Endometrial microvascular endothelial cells (primary cell): Measurements from ENCODE around the gene CCDC178. TPM values are rescaled to one million over a fixed set of nuclear protein-coding genes. Genes with fewer than 3 reads are reported as not detected.
"Not testable (repeated sequence)": the region's sequence is repeated elsewhere in the genome, so short reads cannot be mapped to it uniquely, and the experiment has no call there.

Experiments used
- in situ Hi-C: cut with HindIII; loops from 2 replicates; pipeline ENCODE4 v1.10.0; 2017; ENCODE audit warnings: low sequenced_read_pairs, low pct_unique_long_range_greater_than_20kb; ENCODE audit errors: inconsistent ontology term
- total RNA-seq: library from RNA; depleted of rRNA; stranded (reverse); fragments of >200 nt; gene quantifications from one replicate; pipeline ENCODE4 v1.2.3, GENCODE V29; 2015; ENCODE audit errors: inconsistent ontology term

Gene CCDC178, protein sequence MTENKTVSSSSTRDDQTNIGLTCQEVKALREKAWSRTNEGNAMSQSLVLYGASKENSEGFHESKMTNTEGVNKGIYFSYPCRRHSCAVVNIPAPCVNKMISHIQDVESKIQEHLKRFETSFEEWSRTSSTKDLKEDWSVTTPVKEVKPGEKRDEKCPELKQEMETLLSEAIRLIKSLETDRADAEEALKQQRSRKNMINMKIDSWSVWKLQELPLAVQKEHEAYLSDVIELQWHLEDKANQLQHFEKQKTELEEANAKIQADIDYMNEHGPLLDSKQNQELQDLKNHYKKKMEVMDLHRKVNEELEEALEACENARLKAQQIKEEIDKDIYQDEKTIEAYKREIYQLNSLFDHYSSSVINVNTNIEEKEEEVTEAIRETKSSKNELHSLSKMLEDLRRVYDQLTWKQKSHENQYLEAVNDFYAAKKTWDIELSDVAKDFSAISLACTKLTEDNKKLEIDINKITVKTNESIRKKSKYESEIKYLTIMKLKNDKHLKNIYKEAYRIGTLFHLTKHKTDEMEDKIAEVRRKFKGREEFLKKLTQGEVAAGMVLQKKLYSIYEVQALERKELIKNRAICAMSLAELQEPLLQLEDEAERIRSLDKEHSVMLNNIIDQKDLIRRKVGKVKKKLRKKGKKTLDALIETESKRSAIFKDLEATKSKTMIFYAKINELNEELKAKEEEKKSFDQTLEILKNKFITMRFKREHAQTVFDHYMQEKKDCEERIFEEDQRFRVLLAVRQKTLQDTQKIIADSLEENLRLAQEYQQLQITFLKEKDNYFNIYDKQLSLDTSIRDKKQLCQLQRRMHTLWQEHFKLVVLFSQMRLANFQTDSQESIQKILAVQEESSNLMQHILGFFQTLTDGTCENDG
- 2.4 TPM for total RNA-seq

DNA sequence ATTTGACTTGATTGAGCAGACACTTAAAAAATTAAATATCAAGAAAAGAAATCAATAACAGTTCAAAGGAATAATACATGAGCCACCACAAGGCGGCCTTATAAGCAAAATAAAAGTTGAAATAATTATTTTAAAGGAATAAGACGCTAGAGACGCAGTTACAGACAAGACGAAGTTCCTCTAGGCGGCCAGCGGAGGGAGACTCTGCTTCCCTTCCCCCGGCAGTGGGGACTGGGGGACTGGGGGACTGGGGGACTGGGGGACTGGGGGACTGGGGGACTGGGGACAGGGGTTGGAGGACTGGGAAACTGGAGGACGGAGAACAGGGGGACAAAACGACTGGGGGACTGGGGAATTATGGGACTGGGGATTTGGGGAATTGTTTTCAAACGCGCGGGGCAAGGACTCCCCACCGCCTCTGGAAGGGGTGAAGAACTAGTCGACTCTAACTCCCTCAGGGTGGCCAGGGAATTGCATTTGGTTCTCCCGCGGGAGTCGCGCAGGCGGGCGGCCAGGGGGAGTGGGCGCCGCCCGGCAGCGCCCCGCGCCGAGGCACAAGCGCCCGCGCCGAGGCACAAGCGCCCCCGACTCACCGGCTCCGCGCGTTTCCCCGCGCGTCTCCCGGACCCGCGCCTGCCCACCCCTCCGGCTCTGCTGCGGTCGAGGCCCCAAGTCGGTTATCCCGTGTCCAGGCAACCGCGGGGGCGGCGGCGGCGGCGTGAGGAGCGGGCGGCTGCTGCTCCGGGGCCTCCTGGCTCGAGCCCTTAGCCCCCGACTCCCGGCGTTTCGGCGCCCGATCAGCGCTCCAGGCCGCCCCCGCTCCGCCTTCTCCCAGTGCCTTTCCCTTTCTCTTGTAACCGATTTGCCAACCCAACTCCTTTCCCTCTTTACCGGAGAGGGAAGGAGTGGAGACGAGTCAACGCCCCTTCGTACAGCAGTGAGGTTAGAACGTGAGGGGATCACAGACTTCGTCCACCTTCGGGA lies at the start of gene CCDC178:
Gene CCDC178, minus strand, starts transcription at position 662 of the 984 bp plus-strand sequence. CDS start 28,633 bp downstream, outside the sequence.
- in situ Hi-C loops = no loop called here

DNA sequence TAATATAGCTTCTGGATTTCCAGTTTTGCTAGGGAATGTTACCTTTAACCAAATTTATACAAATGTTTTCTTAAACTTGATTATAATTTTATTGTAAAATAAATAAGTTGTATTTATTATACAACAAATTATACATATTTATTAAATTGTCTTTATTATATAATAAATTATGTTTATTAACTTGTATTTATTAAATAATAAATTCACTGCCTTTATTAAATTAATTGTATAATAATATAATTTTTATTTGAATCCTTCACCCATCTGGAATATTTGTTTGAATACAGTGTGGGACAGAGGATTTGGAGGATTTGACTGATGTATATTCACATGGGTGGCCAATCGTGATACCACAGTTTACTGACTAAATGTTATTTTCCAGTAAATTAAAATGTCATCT lies 43.4 kb upstream of the CCDC178 start:
- in situ Hi-C loops = no loop called here

DNA sequence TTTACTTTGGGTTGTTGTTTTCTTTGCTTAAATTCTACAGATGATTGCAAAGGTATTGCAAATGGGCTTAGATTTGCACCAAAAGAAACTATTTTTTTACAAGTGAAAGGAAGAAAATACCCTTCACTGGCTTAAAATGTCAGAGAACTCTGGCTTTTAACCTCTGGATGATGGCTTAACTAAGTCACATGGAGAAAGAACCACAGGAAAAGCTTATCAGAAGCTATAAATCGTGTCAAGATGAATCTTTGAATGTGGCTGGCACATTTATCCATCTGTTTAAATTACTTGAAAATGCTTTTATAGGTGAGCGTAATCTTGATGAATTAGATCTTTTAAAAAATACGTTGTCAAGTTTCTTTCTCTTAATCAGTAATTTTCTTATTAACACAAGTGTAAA lies 32.0 kb upstream of the CCDC178 start:
- in situ Hi-C loops = no loop called here

DNA sequence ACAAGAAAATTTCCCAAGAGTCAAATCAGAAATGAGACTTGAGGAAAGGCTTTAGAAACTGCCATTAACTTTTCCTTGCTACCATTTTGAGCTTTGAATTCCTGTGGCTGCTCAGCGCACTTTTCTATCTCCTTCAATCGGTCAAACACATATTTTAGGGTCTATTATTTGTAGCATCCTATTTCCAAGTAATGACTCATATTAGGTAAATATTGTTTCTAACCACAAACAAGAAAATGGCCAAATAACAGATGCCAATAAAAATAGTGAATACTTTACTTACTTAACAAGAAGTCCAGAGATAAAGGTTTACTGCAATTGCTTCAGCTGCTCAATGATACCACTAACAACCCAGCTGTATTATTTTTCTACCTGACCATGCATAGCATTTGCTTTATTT lies 29.7 kb upstream of the CCDC178 start:
- in situ Hi-C loops = no loop called here

DNA sequence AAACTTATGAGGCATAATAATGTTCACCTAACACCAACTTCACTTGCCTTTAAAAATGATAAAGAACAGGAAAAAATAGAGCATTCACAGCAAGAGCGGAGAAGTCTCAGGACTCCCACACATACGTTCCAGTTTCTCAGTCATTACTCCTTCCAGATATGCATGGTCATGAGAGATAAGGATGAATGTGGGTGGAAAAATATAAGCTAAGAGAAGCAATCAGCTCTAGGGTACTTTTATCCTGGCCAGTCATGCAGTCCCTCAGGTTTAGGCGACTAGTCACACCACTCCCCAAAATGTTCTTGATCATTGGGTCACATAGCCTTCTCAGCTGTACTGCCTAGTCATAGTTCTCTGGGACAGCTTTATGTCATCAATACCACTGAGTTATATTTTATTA lies 29.2 kb upstream of the CCDC178 start:
- in situ Hi-C loops = no loop called here

DNA sequence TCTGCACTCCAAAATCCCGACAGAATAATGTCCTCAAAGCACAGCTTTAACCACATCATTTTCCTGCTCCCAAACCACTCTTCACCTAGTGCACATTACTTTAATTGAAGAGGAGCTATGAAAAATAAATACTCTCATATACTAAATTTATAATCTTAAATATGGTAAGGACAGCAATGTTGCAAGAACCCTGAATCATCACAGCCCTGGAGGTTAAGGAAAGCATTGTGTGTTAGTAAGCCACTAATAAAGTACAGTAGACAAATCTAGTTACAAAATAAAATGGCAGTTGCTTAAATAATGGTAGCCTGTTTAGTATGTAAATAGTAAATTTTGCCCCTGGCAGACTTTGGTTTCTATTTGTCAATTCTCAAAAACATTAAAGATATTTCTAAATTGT lies 27.0 kb upstream of the CCDC178 start:
- in situ Hi-C loops = no loop called here

DNA sequence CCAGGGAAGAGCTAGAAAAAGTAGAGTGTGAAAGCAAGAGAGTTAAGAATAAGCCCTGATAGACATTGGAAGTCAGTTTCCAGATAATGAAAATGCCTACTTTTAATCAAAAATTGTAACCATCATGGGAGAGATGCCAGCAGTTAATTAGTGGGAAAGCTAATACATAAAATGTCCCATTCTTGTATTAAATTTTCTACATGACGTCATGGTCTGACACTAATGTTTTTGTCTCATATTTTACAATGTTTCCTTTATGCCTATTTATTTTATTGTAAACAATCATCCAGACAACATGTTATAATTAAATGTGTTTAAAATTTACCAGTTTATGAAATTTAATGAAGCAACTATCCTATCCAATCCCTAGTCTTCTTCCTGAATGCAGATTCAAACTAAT lies 26.3 kb upstream of the CCDC178 start:
- in situ Hi-C loops = no loop called here

DNA sequence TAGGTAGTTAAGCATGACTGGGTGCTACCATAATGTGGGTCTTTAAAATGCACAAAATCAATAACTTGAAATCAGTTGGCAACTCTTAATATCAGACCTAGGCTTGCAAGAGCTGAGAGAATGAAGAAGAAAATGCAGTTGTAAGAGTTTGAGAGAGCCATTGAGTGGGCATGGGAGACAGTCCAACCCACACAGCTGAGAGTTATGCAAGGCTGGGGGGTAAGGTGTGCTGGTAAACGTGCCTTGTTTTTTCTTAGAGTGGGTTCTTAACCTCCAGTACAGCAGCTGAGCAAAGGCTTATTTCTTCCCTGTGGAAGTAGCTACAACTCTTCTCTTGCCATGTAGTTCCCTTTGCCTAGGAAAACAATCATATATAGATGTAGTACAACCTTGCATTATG lies 20.2 kb upstream of the CCDC178 start:
- in situ Hi-C loops = no loop called here

DNA sequence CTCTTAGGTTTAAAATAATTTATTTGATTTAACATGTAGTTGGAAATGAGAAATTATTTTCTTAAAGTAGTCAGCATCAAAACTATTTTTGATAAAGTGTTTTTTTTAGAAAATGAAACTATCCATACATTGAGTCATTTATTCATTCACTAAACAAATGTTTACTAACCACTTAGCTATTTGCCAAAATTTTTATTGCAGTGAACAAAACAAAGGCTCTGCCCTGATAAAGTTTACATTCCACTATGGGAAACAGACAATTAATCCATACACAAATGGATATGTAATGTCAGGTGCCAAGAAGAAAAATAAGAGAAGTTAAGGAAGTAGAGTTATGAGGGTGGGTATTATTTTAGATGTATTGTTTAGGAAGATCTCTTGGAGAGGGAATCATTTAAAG lies 19.1 kb upstream of the CCDC178 start:
- in situ Hi-C loops = no loop called here

DNA sequence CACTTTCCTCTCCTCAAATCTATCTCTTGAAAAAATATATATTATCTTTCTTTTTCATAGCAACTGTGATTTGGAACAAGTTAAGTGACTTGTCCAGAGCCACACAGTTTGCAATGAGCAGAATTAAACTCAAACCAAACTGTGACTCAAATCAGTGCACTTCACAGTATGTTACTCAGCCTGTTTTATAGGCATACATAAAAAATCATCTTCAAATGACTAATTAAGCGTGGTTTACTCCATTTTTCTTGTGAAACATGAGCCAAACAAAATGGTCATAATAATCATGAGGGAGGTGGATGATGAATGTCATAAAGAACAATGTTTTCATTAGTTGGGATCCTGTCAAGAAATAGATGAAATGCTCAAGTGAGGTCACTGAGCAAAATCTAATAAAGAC lies 6.1 kb upstream of the CCDC178 start:
- in situ Hi-C loops = no loop called here

DNA sequence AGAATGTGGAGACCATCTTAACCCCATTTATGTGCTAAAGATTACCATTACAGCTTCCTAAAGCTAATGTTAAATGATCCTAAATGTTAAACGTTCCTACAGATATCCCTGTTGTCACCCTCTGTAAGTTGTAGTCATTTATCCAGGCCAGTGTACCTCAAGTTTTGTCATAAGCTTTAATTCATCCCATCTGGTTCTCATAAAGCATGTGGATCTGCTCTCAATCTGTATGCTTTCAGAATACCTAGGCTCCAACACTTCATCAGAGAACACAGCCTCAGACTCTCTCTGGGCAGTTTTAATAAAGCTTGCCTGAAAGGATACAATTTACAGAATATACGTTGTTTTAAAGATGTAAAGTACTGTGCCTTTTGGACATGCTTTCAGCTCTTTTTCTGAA lies 4.2 kb upstream of the CCDC178 start:
- in situ Hi-C loops = no loop called here

DNA sequence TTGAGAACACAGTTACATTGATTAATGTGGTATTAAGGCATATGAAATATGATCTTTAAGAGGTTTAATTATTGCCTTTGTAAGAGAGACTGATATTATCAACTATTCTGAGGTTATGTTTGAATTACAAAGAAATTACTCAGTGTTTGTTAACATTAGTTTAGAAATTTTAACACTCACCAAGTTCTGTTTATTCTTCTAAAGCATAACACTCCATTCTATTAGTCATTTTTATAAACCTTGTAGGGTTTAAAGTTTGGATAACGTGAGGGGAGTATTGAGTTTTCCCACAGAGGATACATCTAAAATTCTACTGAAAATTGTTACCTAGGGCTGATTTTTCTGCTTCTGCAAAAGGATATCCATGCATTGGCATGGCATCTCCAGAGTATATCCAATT lies 7.7 kb downstream of the CCDC178 start:
- in situ Hi-C loops = no loop called here

DNA sequence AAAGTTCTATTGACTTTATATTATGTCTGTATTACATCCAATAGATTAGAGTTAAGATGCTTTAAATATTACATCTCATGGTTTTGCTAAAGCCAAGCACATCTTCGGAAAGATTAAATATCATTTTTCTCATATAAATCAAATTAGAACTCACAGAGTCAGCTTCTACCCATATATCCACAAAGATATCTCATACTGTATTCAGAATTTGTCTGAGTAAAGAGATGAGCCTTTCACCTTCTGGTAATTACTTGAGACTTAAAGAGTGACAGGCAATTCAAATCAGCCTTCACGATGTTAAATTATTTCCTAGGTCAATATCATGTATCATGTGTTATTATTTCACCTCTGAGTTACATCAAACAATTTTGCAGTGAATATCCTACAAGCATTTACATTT lies 13.0 kb downstream of the CCDC178 start:
- in situ Hi-C loops = no loop called here

DNA sequence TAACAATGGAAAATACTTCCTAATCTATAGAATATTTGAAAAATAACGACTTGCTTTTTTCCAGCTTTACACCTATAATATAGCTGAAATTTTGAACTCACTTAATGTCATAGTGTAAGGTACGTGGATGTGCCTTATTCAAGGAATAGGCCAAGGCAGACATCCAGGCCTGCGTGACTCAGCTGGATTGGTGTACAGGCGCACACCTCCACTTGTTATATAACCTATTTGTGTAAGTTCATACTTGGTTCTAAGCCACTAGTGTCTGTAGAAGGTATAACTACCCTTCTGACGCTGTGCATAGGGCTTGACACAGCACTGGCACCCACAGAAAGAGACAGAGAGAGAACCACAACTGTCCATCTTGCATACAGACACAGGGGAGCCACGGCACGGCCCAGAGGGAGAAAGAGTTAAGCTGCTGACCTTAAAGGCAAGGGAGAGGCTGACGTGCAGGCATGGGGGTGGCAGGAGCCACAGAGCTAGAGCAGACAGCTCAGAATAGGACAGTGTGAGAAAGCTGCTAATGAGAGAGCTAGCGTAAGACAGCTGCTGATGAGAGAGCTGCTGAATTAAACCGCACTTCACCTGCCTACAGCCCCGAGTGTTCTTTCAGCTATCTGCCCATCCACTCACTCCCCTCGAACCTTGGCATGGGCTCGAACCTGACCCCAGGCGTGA lies 16.1 kb downstream of the CCDC178 start:
- in situ Hi-C loops = no loop called here

DNA sequence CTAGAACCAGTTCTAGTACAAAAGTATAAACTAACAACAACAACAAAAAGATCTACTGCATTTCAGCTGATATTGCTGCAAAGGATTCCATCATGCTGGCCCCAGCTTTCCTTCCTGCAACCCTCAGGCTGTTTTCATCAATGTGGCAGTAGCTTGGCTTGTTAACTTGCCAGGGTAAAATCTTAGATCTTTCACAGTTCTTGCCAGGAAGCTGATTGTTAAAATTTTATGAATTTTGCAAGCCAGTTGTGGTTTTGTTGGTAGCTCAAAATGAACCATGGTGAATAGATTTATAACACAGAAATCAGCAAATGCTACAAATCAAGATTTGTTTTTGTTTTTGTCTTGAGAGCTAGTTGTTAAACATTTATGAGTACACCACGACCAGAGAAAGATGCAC lies 19.3 kb downstream of the CCDC178 start:
- in situ Hi-C loops = no loop called here

DNA sequence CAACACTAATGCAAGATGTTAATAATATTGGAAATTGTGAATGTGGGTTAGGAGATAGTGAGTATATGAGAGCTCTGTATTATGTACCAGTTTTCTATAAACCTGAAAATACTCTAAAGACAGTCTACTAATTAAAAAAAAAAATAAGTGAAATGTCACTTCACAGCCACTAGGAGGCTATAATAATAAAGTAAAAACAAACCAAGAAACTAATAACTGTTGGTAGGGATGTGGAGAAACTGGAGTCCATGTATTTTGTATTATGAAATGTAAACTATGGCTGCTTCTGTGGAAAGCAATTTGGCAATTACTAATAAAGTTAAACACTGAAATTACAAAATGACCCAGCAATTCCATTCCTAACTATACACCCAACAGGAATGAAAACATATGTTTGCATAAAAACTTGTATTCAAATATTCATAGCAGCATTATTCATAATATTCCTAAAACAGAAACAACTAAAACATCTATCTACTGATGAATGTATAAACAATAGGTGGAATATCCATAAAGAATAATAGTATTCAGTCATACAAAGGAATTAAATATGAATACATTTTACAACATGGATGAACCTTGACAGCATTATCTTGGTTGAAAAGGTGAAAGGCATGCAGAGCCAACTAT lies 36.2 kb downstream of the CCDC178 start:
- in situ Hi-C loops = no loop called here

DNA sequence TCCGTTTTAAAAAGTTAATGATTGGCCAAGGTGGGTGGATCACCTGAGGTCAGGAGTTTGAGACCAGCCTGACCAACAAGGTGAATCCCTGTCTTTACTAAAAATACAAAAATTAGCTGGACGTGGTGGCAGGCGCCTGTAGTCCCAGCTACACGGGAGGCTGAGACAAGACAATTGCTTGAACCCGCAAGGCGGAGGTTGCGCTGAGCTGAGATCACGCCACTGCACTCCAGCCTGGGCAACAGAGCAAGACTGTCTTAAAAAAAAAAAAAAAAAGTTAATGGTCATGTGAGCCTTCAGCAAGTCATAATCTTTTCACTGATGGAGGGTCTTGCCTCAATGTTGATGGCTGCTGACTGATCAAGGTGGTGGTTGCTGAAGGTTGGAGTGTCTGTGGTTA lies 41.6 kb downstream of the CCDC178 start:
- in situ Hi-C loops = not testable (repeated sequence)

DNA sequence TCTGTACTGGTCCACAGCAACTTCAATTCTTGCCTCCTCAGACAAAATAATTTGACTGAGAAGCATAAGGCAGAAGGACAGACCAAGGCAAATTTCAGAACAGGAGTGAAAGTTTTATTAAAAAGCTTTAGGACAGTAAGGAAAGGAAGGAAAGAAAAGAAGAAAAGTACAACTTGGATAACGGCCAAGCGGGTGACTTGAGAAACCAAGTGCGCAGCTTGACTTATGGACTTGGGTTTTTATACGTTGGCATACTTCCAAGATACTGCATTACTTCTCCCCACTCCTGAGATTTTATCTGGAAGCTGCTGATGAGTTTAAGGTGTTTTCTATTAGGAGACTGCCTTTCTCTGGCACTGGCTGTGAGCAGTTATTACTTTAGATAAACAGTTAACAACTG lies 64.7 kb downstream of the CCDC178 start:
- in situ Hi-C loops = no loop called here
